Caco-2 (cell line): ENCODE results near the gene OTUD6A. TPM values are rescaled to one million over a fixed set of nuclear protein-coding genes. Genes with fewer than 3 reads are reported as not detected.

ENCODE experiments used
- BruUV-seq: library from RNA; stranded (reverse); fragments of 400-500 nt; replicated peaks from 2 replicates; lab custom pipeline; 2021; lab: Mats Ljungman, UMichigan
- CTCF ChIA-PET: fragments of 300-600 bp; sonication (Branson Sonifier 250); formaldehyde crosslinking; loops from one replicate; lab custom pipeline; 2022; ENCODE audit warnings: antibody characterized with exemption; lab: Charles Lee
- POLR2A ChIA-PET: fragments of 300-600 bp; sonication (Branson Sonifier 250); formaldehyde crosslinking; loops from one replicate; lab custom pipeline; 2022; ENCODE audit warnings: antibody characterized with exemption; lab: Charles Lee
- DNase-seq, 2 experiments: peaks; one replicate each; pipeline versions ENCODE4 v3.0.0 to v3.0.0-alpha.2; 2020 to 2022
- H3K27me3 ChIP-seq: replicated peaks from 2 replicates; pipeline ENCODE4 v1.6.0; 2011; ENCODE audit warnings: low read length; ENCODE audit not compliant: control insufficient read depth, insufficient read depth
- H3K36me3 ChIP-seq: 2 replicates; pipeline ENCODE4 v1.5.1; 2011; ENCODE audit warnings: low read length; ENCODE audit not compliant: control insufficient read depth, insufficient read depth
- H3K4me1 ChIP-seq: fragments of 250-450 bp; sonication (Bioruptor Pico); 2 replicates; pipeline ENCODE4 v1.5.1; 2020; ENCODE audit warnings: mild to moderate bottlenecking
- H3K4me3 ChIP-seq: 2 replicates; pipeline ENCODE4 v1.5.1; 2011; ENCODE audit warnings: low read depth, mild to moderate bottlenecking, control low read depth, low read length
- H3K9me3 ChIP-seq: fragments of 250-450 bp; sonication (Bioruptor Pico); 2 replicates; pipeline ENCODE4 v1.5.1; 2020; ENCODE audit warnings: mild to moderate bottlenecking, moderate library complexity
- H3K27ac Mint-ChIP-seq: one replicate; pipeline ENCODE4 v1.8.0; 2022; ENCODE audit warnings: mixed read lengths; ENCODE audit not compliant: unreplicated experiment
- H3K27me3 Mint-ChIP-seq: one replicate; pipeline ENCODE4 v1.8.0; 2022; ENCODE audit warnings: mixed read lengths; ENCODE audit not compliant: insufficient read depth, unreplicated experiment
- H3K36me3 Mint-ChIP-seq: one replicate; pipeline ENCODE4 v1.8.0; 2022; ENCODE audit warnings: mild to moderate bottlenecking, mixed read lengths; ENCODE audit not compliant: insufficient read depth, unreplicated experiment
- H3K4me1 Mint-ChIP-seq: one replicate; pipeline ENCODE4 v1.8.0; 2022; ENCODE audit warnings: low read depth, mixed read lengths; ENCODE audit not compliant: unreplicated experiment
- H3K4me3 Mint-ChIP-seq: one replicate; pipeline ENCODE4 v1.8.0; 2022; ENCODE audit warnings: mild to moderate bottlenecking, moderate library complexity, mixed read lengths; ENCODE audit not compliant: unreplicated experiment
- H3K9me3 Mint-ChIP-seq: one replicate; pipeline ENCODE4 v1.8.0; 2022; ENCODE audit warnings: mixed read lengths; ENCODE audit not compliant: unreplicated experiment
- intact Hi-C: fragments of 100-400 bp; cut with micrococcal nuclease; formaldehyde crosslinking; loops from one replicate; pipeline ENCODE4 v1.10.0; 2022; ENCODE audit not compliant: unreplicated experiment
- total RNA-seq: library from RNA; stranded (reverse); gene quantifications from 2 replicates; pipeline ENCODE4 v1.2.3, GENCODE V29; 2022
- TF ChIP-seq, protein P1 (sequence below), 2 experiments: fragments of 200-600 bp in 1 of 2; IDR thresholded peaks; 1 replicate in 1 of 2; 2 replicates in 1 of 2; pipeline versions ENCODE4 v1.5.1 to v1.8.0; 2011 to 2022; ENCODE audit warnings: antibody characterized with exemption in 1 of 2, control low read depth in 1 of 2, inconsistent platforms in 1 of 2, low read depth in 1 of 2, low read length in 1 of 2, mild to moderate bottlenecking in 1 of 2, moderate library complexity in 1 of 2; ENCODE audit not compliant: insufficient read depth in 1 of 2, severe bottlenecking in 1 of 2, unreplicated experiment in 1 of 2

OTUD6A gene
- total RNA-seq, 1 experiment from 2014 or later, result not detected

GRCh38 chrX:70079297-70079696 is 17.0 kb downstream of the OTUD6A start:
- H3K9me3 ChIP-seq, result no peaks in the 10 kb centered on the region
- Mint-ChIP-seq H3K4me1 (no peaks in the 10 kb centered on the region), H3K4me3 (no peak overlapping the region), H3K27ac (no peak overlapping the region), H3K27me3 (peaks cover 3% of the 10 kb centered on the region), H3K9me3 (no peaks in the 10 kb centered on the region), H3K36me3 (no peaks in the 10 kb centered on the region)
- ChIA-PET CTCF (no interaction called here), POLR2A (no interaction called here)
- BruUV-seq, result no TSS peak
- no peak overlapping the region for H3K4me3 ChIP-seq
- no peaks in the 10 kb centered on the region for H3K27me3 ChIP-seq
- no peaks in the 10 kb centered on the region for H3K4me1 ChIP-seq
- intact Hi-C loops, result no loop called here
- DNase-seq, result no peak
- no peaks in the 10 kb centered on the region for H3K36me3 ChIP-seq
- TF ChIP-seq, protein P1, sequence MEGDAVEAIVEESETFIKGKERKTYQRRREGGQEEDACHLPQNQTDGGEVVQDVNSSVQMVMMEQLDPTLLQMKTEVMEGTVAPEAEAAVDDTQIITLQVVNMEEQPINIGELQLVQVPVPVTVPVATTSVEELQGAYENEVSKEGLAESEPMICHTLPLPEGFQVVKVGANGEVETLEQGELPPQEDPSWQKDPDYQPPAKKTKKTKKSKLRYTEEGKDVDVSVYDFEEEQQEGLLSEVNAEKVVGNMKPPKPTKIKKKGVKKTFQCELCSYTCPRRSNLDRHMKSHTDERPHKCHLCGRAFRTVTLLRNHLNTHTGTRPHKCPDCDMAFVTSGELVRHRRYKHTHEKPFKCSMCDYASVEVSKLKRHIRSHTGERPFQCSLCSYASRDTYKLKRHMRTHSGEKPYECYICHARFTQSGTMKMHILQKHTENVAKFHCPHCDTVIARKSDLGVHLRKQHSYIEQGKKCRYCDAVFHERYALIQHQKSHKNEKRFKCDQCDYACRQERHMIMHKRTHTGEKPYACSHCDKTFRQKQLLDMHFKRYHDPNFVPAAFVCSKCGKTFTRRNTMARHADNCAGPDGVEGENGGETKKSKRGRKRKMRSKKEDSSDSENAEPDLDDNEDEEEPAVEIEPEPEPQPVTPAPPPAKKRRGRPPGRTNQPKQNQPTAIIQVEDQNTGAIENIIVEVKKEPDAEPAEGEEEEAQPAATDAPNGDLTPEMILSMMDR (IDR thresholded peaks at IDR 0.05; ENCODE audit: insufficient read depth in 1 of 2, low read depth in 1 of 2, low read length in 1 of 2, severe bottlenecking in 1 of 2, unreplicated experiment in 1 of 2), result no peak

- Mint-ChIP-seq H3K27ac (no peak overlapping the region), H3K4me3 (no peak overlapping the region), H3K36me3 (no peaks in the 10 kb centered on the region), H3K4me1 (no peaks in the 10 kb centered on the region), H3K27me3 (peaks cover 3% of the 10 kb centered on the region), H3K9me3 (no peaks in the 10 kb centered on the region)
- ChIA-PET POLR2A (no interaction called here), CTCF (no interaction called here)
- intact Hi-C loops, result no loop called here
- H3K4me3 ChIP-seq, result no peak overlapping the region
- H3K36me3 ChIP-seq, result no peaks in the 10 kb centered on the region
- H3K9me3 ChIP-seq, result no peaks in the 10 kb centered on the region
- TF ChIP-seq, protein P1 (IDR thresholded peaks at IDR 0.05; ENCODE audit: insufficient read depth in 1 of 2, low read depth in 1 of 2, low read length in 1 of 2, severe bottlenecking in 1 of 2, unreplicated experiment in 1 of 2), result no peak
- no TSS peak for BruUV-seq
- no peaks in the 10 kb centered on the region for H3K4me1 ChIP-seq
- no peaks in the 10 kb centered on the region for H3K27me3 ChIP-seq
- DNase-seq, result no peak
Observed at GRCh38 chrX:70079870-70080269, 17.6 kb downstream of the OTUD6A start.

- POLR2A ChIA-PET, result no interaction called here
- Mint-ChIP-seq H3K4me1 (no peaks in the 10 kb centered on the region), H3K27ac (no peak overlapping the region)
Observed at GRCh38 chrX:70082723-70083122, 20.5 kb downstream of the OTUD6A start.

More at GRCh38 chrX:70082723-70083122, 20.5 kb downstream of the OTUD6A start:
- no peak for DNase-seq
- Histone ChIP-seq H3K9me3 (no peaks in the 10 kb centered on the region), H3K4me3 (no peak overlapping the region), H3K4me1 (no peaks in the 10 kb centered on the region), H3K36me3 (no peaks in the 10 kb centered on the region), H3K27me3 (no peaks in the 10 kb centered on the region)
- CTCF ChIA-PET, result no interaction called here
- no TSS peak for BruUV-seq
- TF ChIP-seq, protein P1 (IDR thresholded peaks at IDR 0.05; ENCODE audit: insufficient read depth in 1 of 2, low read depth in 1 of 2, low read length in 1 of 2, severe bottlenecking in 1 of 2, unreplicated experiment in 1 of 2), result no peak
- H3K36me3 Mint-ChIP-seq, result no peaks in the 10 kb centered on the region
- no peaks in the 10 kb centered on the region for H3K9me3 Mint-ChIP-seq
- H3K4me3 Mint-ChIP-seq, result no peak overlapping the region
- peaks cover 3% of the 10 kb centered on the region for H3K27me3 Mint-ChIP-seq
- intact Hi-C loops, result no loop called here
